ENCODE data around the gene SPRY4. TPM values are rescaled to one million over a fixed set of nuclear protein-coding genes. Genes with fewer than 3 reads are reported as not detected.

SPRY4 gene
- total and polyA plus RNA-seq, 2 of the 4 experiments (the other 2 are of a cell fraction) = 8.4 to 21.0 TPM

GRCh38 chr5:142323480-142324135, 1.2 kb downstream of the SPRY4 start:
- BruUV-seq (replicated peaks) = no TSS peak
- no peak for ATAC-seq (ENCODE audit: low read depth)
- peak overlapping the region; percentile 38 for H2BK120ac ChIP-seq (ENCODE audit: low read depth, low read length)
- H2AK9ac ChIP-seq (replicated peaks; ENCODE audit: low read depth, low read length, poor library complexity) = peak overlapping the region; percentile 94
- H4K8ac ChIP-seq (ENCODE audit: low read depth in 2 of 2, low read length in 2 of 2) = peak overlapping the region; percentile 49 to 79
- H4K20me1 ChIP-seq (ENCODE audit: insufficient read depth, low read length) = peaks cover 62% of the 10 kb centered on the region
- peak overlapping the region; percentile 29; the same call in 1 of the 3 replicates for H2BK15ac ChIP-seq (ENCODE audit: low read depth, low read length)
- H3K9me1 ChIP-seq (ENCODE audit: insufficient read depth, low read length) = peaks cover 3% of the 10 kb centered on the region; the same call in 1 of the 2 replicates
- no peak for TF ChIP-seq POLR2A (IDR thresholded peaks at IDR 0.05; ENCODE audit: low read depth, low read length)
- TF ChIP-seq ELK1 (IDR thresholded peaks at IDR 0.05; ENCODE audit: borderline replicate concordance, low read depth, low read length) = no peak
- no peak for TF ChIP-seq RFX5 (IDR thresholded peaks at IDR 0.05; ENCODE audit: low read depth, low read length)
- no peak for TF ChIP-seq CHD1 (IDR thresholded peaks at IDR 0.05; ENCODE audit: low read depth, low read length)
- TF ChIP-seq CEBPB (IDR thresholded peaks at IDR 0.05; ENCODE audit: low read depth, low read length) = peak; percentile 82
- TF ChIP-seq NFE2L2 (IDR thresholded peaks at IDR 0.05; ENCODE audit: low read depth, low read length) = no peak
- dilution Hi-C loops (cut with HindIII; ENCODE audit: low sequenced_read_pairs, unreplicated experiment) (no loop called here), in situ Hi-C loops (cut with MboI; ENCODE audit: low sequenced_read_pairs) (loop anchor here (5.0 kb wide), 1 partner anchor 224 kb away; no protein-coding TSS in a partner anchor), intact Hi-C loops (cut with micrococcal nuclease) (loop anchor here (1.0 to 5.0 kb wide), 4 partner anchors 106 to 374 kb away; no protein-coding TSS in a partner anchor)
- peak overlapping the region; percentile 92 for H2BK5ac ChIP-seq (ENCODE audit: low read depth, low read length, poor library complexity, severe bottlenecking)
- peaks cover 40% of the 10 kb centered on the region for H3K4me1 ChIP-seq (ENCODE audit: control insufficient read depth, insufficient read depth, low read length)
- peak overlapping the region; percentile 53 for H4K5ac ChIP-seq (ENCODE audit: low read depth, low read length)
- 0 out of 2 replicates have a peak overlapping the region, but pooled peaks have one; percentile 28 for H2BK20ac ChIP-seq (ENCODE audit: low read depth, low read length)
- peak overlapping the region; percentile 90 for H2AFZ ChIP-seq (replicated peaks; ENCODE audit: low read length, poor library complexity)
- peak overlapping the region; percentile 91 for H3K14ac ChIP-seq (replicated peaks; ENCODE audit: low read depth, low read length)
- no peak for DNase-seq
- H3K36me3 ChIP-seq (ENCODE audit: control insufficient read depth, insufficient read depth, low read length) = peaks cover 3% of the 10 kb centered on the region; the same call in 1 of the 2 replicates
- H4K91ac ChIP-seq (ENCODE audit: insufficient read depth, low read depth, low read length) = peak overlapping the region; percentile 86
- ChIA-PET CTCF (interaction anchor here (0.6 to 3.2 kb wide), 4 partner anchors 33 to 376 kb away, joined by 3 to 15 read pairs (median 3); no protein-coding TSS in a partner anchor), POLR2A (ENCODE audit: unreplicated experiment) (interaction anchor here (1.4 kb wide), 1 partner anchor 127 kb away, joined by 4 read pairs; no protein-coding TSS in a partner anchor)
- H2AK5ac ChIP-seq (ENCODE audit: low read depth, low read length) = peak overlapping the region; percentile 88
- H3K4me2 ChIP-seq (ENCODE audit: low read depth, low read length) = peak overlapping the region; percentile 95
- WGBS, 2 experiments (ENCODE audit: extremely low coverage in 2 of 2, insufficient read length in 1 of 2) = 7% methylated on average over 2 of the region's 19 CpGs; no CpG with 5 or more reads in 1 of the 2 experiments
- H3K9ac ChIP-seq (ENCODE audit: low read depth, low read length) = peak overlapping the region; percentile 97
- H3K27ac ChIP-seq (ENCODE audit: insufficient read depth, low read length) = peak overlapping the region; percentile 80
- peak overlapping the region; percentile 92 for H3K4ac ChIP-seq (ENCODE audit: low read depth, low read length)
- H3K9me3 ChIP-seq (ENCODE audit: control insufficient read depth, insufficient read depth, low read length) = no peaks in the 10 kb centered on the region
- peak overlapping the region; percentile 74 for H3K18ac ChIP-seq (ENCODE audit: low read depth, low read length)
- H3K23ac ChIP-seq (ENCODE audit: low read depth, low read length) = peak overlapping the region; percentile 98
- no peaks in the 10 kb centered on the region for H3K27me3 ChIP-seq (ENCODE audit: control insufficient read depth, insufficient read depth, low read length)
- peak overlapping the region; percentile 64 for H3K56ac ChIP-seq (ENCODE audit: extremely low read depth, insufficient read depth, low read length)
- H3K79me1 ChIP-seq (ENCODE audit: low read depth in 1 of 2, low read length in 2 of 2) = peaks cover 10 to 25% of the 10 kb centered on the region in 2 experiments; a peak in 3 of 4 replicates
- peak overlapping the region; percentile 68 for H3K4me3 ChIP-seq (ENCODE audit: insufficient read depth, low read depth, low read length)

All from IMR-90 (cell line).